ENCODE measurements around the gene GRID1.

GRID1 gene

GRCh38 chr10:86004337-86004736, 362.3 kb downstream of the GRID1 start:
- no peak for DNase-seq (ENCODE audit: low read depth, low spot score)

- DNase-seq (ENCODE audit: low read depth, low spot score): no peak
These were observed 363.4 kb downstream of the GRID1 start for GRCh38 chr10:86003201-86003621.

- DNase-seq (ENCODE audit: low read depth, low spot score): no peak
These were observed 365.1 kb downstream of the GRID1 start for GRCh38 chr10:86001521-86001920.

GRCh38 chr10:85997544-85997943, 369.1 kb downstream of the GRID1 start:
- DNase-seq (ENCODE audit: low read depth, low spot score): no peak

DNA sequence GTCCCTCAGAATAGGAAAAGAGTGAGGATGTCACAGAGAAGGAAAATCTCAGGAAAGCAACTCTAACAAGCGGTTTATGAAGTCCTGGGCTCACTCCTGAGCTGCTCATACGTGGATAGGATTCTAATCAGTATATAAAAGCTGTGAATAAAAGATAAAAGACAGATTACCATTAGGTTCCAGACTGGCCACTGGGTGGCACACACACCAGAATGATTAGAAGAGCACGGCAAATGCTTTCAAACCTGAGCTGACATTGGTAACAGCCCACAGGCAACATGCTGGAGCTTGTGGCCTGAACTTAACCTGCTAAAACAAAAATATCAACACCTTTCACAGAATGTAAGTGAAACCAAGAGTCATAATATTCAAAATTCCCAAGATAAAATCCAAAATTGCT, 370.8 kb downstream of the GRID1 start:
- peak; percentile 17 for DNase-seq (ENCODE audit: low read depth, low spot score)

DNA sequence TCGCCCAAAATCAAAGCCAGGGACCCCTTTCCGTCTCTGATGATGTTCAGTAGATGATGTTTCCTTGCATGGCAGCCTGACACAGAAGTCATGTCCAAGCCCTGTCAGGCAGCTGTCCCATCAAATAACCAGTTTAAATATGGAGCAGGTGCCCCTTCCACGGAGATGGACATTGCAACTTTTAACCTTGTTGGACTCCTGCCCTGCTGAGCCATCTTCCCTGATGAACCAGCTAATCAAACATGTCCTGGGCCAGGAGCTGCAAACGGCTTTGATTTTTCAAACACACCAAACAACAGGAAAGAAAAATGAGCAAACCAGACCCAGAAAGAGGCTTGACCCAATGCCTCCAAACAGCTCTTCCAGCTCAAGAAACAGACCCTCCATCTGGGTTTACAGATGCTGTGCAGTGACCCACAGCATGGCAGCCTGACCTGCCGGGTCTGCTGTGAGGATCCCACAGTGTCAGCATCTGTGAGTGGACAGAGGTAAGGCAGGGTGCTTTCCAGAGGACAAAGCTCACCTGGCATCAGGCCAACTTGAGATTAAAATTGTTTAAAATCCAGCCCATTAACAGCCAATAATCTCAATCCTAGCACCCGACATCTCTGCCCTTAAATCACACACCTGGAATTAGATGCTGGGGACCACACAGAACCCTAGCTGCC, 372.6 kb downstream of the GRID1 start:
- no peak for DNase-seq (ENCODE audit: low read depth, low spot score)

DNA sequence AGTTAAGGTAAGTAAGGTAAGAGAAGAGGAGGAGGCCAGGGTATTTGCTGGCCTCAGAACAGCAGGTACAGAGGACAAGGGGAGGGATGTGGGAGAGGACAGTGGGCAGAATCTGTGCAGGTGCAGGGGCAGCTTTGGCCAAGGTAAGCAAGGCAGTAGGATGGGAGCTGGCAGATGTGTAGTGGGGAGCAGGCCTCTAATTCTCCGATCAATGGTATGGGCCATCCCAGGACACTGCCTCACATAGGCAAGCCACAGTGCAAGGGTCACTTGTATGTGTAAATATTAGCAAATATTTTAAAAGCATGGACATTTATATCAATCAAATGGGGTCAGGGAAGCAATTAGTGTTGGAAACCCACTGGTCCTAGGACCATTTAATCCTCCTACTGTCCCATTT, 373.5 kb downstream of the GRID1 start:
- DNase-seq (ENCODE audit: low read depth, low spot score): no peak

DNA sequence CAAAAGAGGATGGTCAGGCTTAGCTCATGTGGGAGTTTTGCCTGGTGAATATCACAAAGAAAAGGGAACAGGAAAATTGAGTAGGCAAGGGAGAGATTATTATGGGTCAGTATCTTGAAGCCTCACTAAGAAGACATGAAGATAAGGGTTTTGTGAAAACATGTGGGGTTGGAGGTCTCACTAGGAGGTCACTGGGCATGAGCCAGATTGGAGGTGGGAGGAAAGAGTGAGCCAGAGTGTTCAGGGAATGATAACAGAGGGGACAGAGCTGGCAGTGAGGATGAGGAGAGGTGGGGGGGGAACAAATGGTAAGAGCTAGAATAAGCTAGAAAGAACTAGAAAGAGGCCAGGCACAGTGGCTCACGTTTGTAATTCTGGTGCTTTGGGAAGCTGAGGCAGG, 374.3 kb downstream of the GRID1 start:
- DNase-seq (ENCODE audit: low read depth, low spot score): no peak

GRCh38 chr10:85986777-85987176, 379.8 kb downstream of the GRID1 start:
- no peak for DNase-seq (ENCODE audit: low read depth, low spot score)

DNA sequence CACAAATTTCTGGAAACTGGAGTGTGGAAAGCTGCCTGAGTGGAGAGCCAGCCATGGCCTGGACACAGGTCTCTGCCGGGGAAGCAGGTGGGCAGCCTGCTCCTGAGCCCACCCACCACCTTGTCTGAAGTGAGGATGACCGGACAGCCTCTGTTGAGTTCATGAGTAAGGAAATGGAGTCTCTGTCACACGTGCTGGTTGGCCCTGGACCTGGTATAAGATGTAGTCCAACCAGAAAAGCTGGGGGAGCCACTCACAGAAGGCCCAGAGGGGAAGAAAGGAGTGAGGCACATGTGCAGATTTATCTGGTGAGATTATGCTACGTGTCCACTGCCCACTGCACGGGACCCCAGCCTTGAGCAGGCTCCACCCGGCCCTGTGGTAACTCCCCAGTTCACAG, 383.5 kb downstream of the GRID1 start:
- DNase-seq (ENCODE audit: low read depth, low spot score): no peak

GRCh38 chr10:85979598-85979997, 387.0 kb downstream of the GRID1 start:
- no peak for DNase-seq (ENCODE audit: low read depth, low spot score)

GRCh38 chr10:85978566-85979358, 387.8 kb downstream of the GRID1 start:
- DNase-seq (ENCODE audit: low read depth, low spot score): no peak

DNA sequence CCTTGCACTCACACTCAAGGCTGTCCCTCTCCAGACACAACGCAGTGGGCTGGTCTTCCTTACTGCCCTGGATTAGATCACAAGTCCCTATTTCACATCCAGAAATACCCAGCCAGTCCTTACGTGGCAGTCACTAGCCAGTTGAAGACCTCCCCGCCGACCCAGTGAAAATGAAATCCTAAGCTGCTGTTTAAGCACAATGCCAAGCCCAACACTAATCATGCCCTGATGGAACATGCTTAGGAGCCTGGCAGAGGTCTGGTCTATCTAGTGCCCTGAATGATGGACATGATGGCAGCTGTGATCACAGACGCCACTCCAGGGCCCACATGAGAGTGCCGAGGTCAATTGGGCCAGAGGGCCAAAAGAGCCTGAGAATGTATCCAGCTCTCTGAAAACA, 389.0 kb downstream of the GRID1 start:
- DNase-seq (ENCODE audit: low read depth, low spot score): no peak

GRCh38 chr10:85976267-85976793, 390.3 kb downstream of the GRID1 start:
- no peak for DNase-seq (ENCODE audit: low read depth, low spot score)

GRCh38 chr10:85971494-85971893, 395.1 kb downstream of the GRID1 start:
- no peak for DNase-seq (ENCODE audit: low read depth, low spot score)

- DNase-seq (ENCODE audit: low read depth, low spot score): no peak
These were observed 399.0 kb downstream of the GRID1 start for GRCh38 chr10:85967594-85967993.

DNA sequence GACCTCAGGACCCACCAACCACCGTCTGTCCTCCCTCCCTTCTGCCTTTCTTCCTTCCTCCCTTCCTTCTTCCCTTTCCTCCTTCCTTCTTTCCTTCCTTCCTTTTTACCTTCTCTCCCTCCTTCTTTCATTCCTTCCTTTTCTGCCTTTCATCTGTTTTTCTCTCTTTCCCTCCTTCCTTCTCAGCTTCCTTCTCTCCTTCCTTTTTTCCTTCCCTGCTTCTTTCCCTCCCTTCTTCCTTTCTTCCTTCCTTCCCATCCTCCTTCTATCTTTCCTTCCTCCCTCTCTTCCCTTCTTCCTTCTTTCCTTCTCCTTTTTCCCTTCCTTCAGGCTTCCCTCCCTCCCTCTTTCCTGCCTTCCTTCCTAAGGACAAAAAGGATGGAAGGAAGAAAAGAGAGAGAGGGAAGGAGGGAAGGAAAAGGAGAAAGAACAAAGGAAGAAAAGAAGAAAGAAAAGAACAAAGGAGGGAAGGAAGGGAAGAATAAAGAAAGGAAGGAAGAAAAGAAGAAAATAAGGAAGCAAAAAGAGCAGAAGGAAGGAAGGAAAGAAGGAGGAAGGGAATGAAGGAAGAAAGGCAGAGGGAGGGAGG, 405.0 kb downstream of the GRID1 start:
- no peak for DNase-seq (ENCODE audit: low read depth, low spot score)

DNA sequence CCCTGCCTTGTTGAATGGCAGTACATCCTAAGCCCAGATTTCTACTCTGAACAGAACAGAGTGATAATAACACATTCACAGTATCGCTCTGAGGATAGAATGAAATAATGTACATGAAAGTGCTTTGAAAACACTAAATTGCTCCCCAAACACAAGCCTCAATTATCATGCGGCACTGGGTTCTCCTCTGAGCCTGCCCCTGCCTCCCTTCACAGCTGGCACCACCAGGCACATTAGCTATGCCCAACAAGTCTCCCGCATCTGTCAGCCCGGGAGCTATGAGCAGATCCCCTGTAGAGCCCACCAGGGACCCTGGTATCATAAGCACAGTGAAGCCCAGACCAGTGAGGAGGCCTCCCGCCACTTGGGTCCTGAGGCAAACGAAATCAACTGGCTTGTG, 405.5 kb downstream of the GRID1 start:
- no peak for DNase-seq (ENCODE audit: low read depth, low spot score)

GRCh38 chr10:85959239-85959638, 407.4 kb downstream of the GRID1 start:
- DNase-seq (ENCODE audit: low read depth, low spot score): no peak

DNA sequence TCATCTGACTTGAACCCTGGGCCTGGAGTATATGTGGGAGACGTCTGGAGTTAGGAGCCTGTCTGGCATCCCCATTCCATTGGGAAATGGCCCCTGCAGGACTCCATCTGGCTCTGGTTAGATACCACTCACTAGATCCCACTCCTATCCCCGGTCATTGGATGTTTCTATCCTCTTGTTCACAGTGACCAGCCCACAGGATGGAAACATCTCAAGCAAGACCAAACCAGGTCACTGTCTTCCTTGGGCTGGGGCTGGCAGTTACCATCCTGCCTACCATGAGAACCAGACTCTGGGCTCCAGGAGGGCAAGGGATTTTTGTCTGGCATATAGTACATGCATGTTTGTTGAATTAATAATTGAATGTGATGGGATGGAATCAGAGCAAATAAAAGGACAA, 415.7 kb downstream of the GRID1 start:
- DNase-seq (ENCODE audit: low read depth, low spot score): no peak

- no peak for DNase-seq (ENCODE audit: low read depth, low spot score)
These were observed 419.8 kb downstream of the GRID1 start for GRCh38 chr10:85946713-85947326.

GRCh38 chr10:85936161-85936560, 430.4 kb downstream of the GRID1 start:
- DNase-seq (ENCODE audit: low read depth, low spot score): no peak

Data from ELF-1 (cell line).